HCT116 (cell line): ENCODE results near the gene LINGO1. TPM values are rescaled to one million over a fixed set of nuclear protein-coding genes. Genes with fewer than 3 reads are reported as not detected.

Experiments used
- ATAC-seq: fragments of 200-7000 bp; cut with Tn5 transposase; 2 replicates; pipeline ENCODE4 v1.9.1; 2020; ENCODE audit warnings: mild to moderate bottlenecking, moderate library complexity
- BruUV-seq: library from RNA; stranded (reverse); fragments of 400-500 nt; replicated peaks from 2 replicates; lab custom pipeline; 2021; lab: Mats Ljungman, UMichigan
- CTCF ChIA-PET: fragments of 300-600 bp; sonication (Branson Sonifier 250); formaldehyde crosslinking; loops from one replicate; lab custom pipeline; 2021; ENCODE audit warnings: antibody characterized with exemption; lab: Charles Lee
- POLR2A ChIA-PET: fragments of 300-600, 350-600 bp; sonication (Branson Sonifier 250); formaldehyde crosslinking; loops from one replicate; lab custom pipeline; 2021; ENCODE audit warnings: antibody characterized with exemption; lab: Charles Lee
- RAD21 ChIA-PET, 2 experiments: fragments of 300-600 bp; sonication (Branson Sonifier 250); formaldehyde crosslinking; loops; one replicate each; lab custom pipeline; 2023; ENCODE audit warnings: low total read pairs in 2 of 2; ENCODE audit not compliant: uncharacterized antibody in 2 of 2, unreplicated experiment in 2 of 2, low non-redundant PET in 1 of 2; lab: Charles Lee
- DNase-seq: peaks from one replicate; pipeline ENCODE4 v3.0.0-alpha.2; 2010; ENCODE audit warnings: low read depth, low spot score
- H2AFZ ChIP-seq: fragments of 200-600 bp; shearing (Covaris generic), sonication (generic); 2 replicates; pipeline ENCODE4 v1.6.1; 2017; ENCODE audit warnings: low read depth, mixed run types, mixed read lengths, antibody characterized with exemption, low read length; ENCODE audit not compliant: poor library complexity, severe bottlenecking
- H3K27ac ChIP-seq: 2 replicates; pipeline ENCODE4 v1.5.1; 2012; ENCODE audit warnings: low read depth, low read length
- H3K27me3 ChIP-seq: fragments of 200-600 bp; sonication (generic); 2 replicates; pipeline ENCODE4 v1.6.1; 2016; ENCODE audit warnings: mixed run types, low read length, mixed read lengths; ENCODE audit not compliant: insufficient read depth
- H3K36me3 ChIP-seq, 2 experiments: fragments of 200-500 bp in 1 of 2; fragments of 200-600 bp in 1 of 2; sonication (Bioruptor generic) in 1 of 2; sonication (generic) in 1 of 2; 2 replicates each; pipeline versions ENCODE4 v1.5.1 to v1.6.1; 2014 to 2016; ENCODE audit warnings: low read length in 2 of 2, inconsistent platforms in 1 of 2, mixed read lengths in 1 of 2, mixed run types in 1 of 2; ENCODE audit not compliant: insufficient read depth in 2 of 2, control insufficient read depth in 1 of 2
- H3K4me1 ChIP-seq, 2 experiments: fragments of 200-600 bp in 1 of 2; sonication (generic) in 1 of 2; 2 replicates each; pipeline versions ENCODE4 v1.5.1 to v1.6.1; 2012 to 2017; ENCODE audit warnings: low read length in 2 of 2, inconsistent platforms in 1 of 2, mild to moderate bottlenecking in 1 of 2, mixed read lengths in 1 of 2, mixed run types in 1 of 2, moderate library complexity in 1 of 2; ENCODE audit not compliant: insufficient read depth in 2 of 2, control insufficient read depth in 1 of 2
- H3K4me2 ChIP-seq: fragments of 200-600 bp; sonication (generic); 2 replicates; pipeline ENCODE4 v1.6.1; 2017; ENCODE audit warnings: mixed run types, low read length, mixed read lengths
- H3K4me3 ChIP-seq, 2 experiments: fragments of 200-600 bp in 1 of 2; sonication (generic) in 1 of 2; replicated peaks in 1 of 2; 2 replicates each; pipeline ENCODE4 v1.5.1; 2011 to 2016; ENCODE audit warnings: low read length in 2 of 2, control low read depth in 1 of 2, low read depth in 1 of 2, mild to moderate bottlenecking in 1 of 2, mixed read lengths in 1 of 2, mixed run types in 1 of 2
- H3K79me2 ChIP-seq: fragments of 200-600 bp; sonication (generic); 2 replicates; pipeline ENCODE4 v1.6.1; 2017; ENCODE audit warnings: mild to moderate bottlenecking, mixed run types, low read length, moderate library complexity, mixed read lengths; ENCODE audit not compliant: insufficient read depth
- H3K9ac ChIP-seq: fragments of 200-600 bp; sonication (generic); 2 replicates; pipeline ENCODE4 v1.6.1; 2016; ENCODE audit warnings: low read length, mixed read lengths
- H3K9me2 ChIP-seq: fragments of 200-600 bp; sonication (generic), shearing (Covaris generic); 2 replicates; pipeline ENCODE4 v1.6.1; 2017; ENCODE audit warnings: mixed run types, mild to moderate bottlenecking, moderate library complexity; ENCODE audit not compliant: insufficient read depth
- H3K9me3 ChIP-seq, 2 experiments: fragments of 200-500 bp in 1 of 2; fragments of 200-600 bp in 1 of 2; sonication (Bioruptor generic) in 1 of 2; sonication (generic) in 1 of 2; 2 replicates each; pipeline ENCODE4 v1.6.1; 2014 to 2017; ENCODE audit warnings: low read length in 2 of 2, mixed read lengths in 2 of 2, inconsistent platforms in 1 of 2, low read depth in 1 of 2, mild to moderate bottlenecking in 1 of 2, mixed run types in 1 of 2, moderate library complexity in 1 of 2; ENCODE audit not compliant: control insufficient read depth in 1 of 2, insufficient read depth in 1 of 2
- H4K20me1 ChIP-seq: fragments of 200-600 bp; sonication (generic), shearing (Covaris generic); 2 replicates; pipeline ENCODE4 v1.6.1; 2017; ENCODE audit warnings: mixed run types, mild to moderate bottlenecking, moderate library complexity; ENCODE audit not compliant: insufficient read depth
- CBX3 ChIP-seq: IDR thresholded peaks from 2 replicates; pipeline ENCODE4 v1.6.1; 2012; ENCODE audit warnings: low read depth
- CEBPB ChIP-seq: IDR thresholded peaks from 2 replicates; pipeline ENCODE4 v1.6.1; 2012; ENCODE audit warnings: low read depth
- EGR1 ChIP-seq: IDR thresholded peaks from 2 replicates; pipeline ENCODE4 v1.6.1; 2012; ENCODE audit warnings: low read depth
- ELF1 ChIP-seq: IDR thresholded peaks from 2 replicates; pipeline ENCODE4 v1.6.1; 2012; ENCODE audit warnings: low read depth, borderline replicate concordance
- EZH2phosphoT487 ChIP-seq: fragments of 200-600 bp; IDR thresholded peaks from 2 replicates; pipeline ENCODE4 v1.6.1; 2018; ENCODE audit warnings: antibody characterized with exemption, borderline replicate concordance
- FOSL1 ChIP-seq: IDR thresholded peaks from 2 replicates; pipeline ENCODE4 v1.6.1; 2012; ENCODE audit warnings: low read depth
- JUND ChIP-seq: IDR thresholded peaks from 2 replicates; pipeline ENCODE4 v1.6.1; 2012
- POLR2A ChIP-seq: IDR thresholded peaks from 2 replicates; pipeline ENCODE4 v1.7.0; 2011; ENCODE audit warnings: borderline replicate concordance; ENCODE audit not compliant: insufficient read depth, insufficient read length; ENCODE audit errors: extremely low read depth
- POLR2AphosphoS5 ChIP-seq: IDR thresholded peaks from 2 replicates; pipeline ENCODE4 v1.6.1; 2011; ENCODE audit warnings: mild to moderate bottlenecking, low read depth, low read length, moderate library complexity
- RAD21 ChIP-seq: IDR thresholded peaks from 2 replicates; pipeline ENCODE4 v1.6.1; 2012; ENCODE audit warnings: low read depth, mild to moderate bottlenecking
- SIN3A ChIP-seq: IDR thresholded peaks from 2 replicates; pipeline ENCODE4 v1.6.1; 2012; ENCODE audit warnings: low read depth
- SP1 ChIP-seq: IDR thresholded peaks from 2 replicates; pipeline ENCODE4 v1.6.1; 2012; ENCODE audit warnings: low read depth
- SRF ChIP-seq: IDR thresholded peaks from 2 replicates; pipeline ENCODE4 v1.6.1; 2012; ENCODE audit warnings: low read depth
- YY1 ChIP-seq: IDR thresholded peaks from 2 replicates; pipeline ENCODE4 v1.6.1; 2011; ENCODE audit warnings: low read length, low read depth, moderate library complexity, mild to moderate bottlenecking; ENCODE audit not compliant: insufficient replicate concordance; ENCODE audit errors: extremely low read depth
- ZFX ChIP-seq: fragments of 450-650 bp; IDR thresholded peaks from 2 replicates; pipeline ENCODE4 v1.6.1; 2017
- ZNF274 ChIP-seq: fragments of 200-500 bp; sonication (Bioruptor generic); IDR thresholded peaks from 2 replicates; pipeline ENCODE4 v1.6.1; 2014; ENCODE audit warnings: mild to moderate bottlenecking, low read depth, low read length, inconsistent platforms
- intact Hi-C: fragments of 100-400 bp; cut with micrococcal nuclease; formaldehyde crosslinking; loops from 2 replicates; pipeline ENCODE4 v1.10.0; 2022
- total RNA-seq: library from RNA; stranded (reverse); gene quantifications from one replicate; pipeline ENCODE4 v1.2.1, GENCODE V29; 2021; ENCODE audit not compliant: unreplicated experiment
- TF ChIP-seq, protein P1 (sequence below): IDR thresholded peaks from 2 replicates; pipeline ENCODE4 v1.6.1; 2012
- TF ChIP-seq, protein P2 (sequence below): IDR thresholded peaks from 2 replicates; pipeline ENCODE4 v1.6.1; 2012
- TF ChIP-seq, protein P3 (sequence below), 3 experiments: fragments of 200-600 bp in 1 of 3; sonication (generic) in 1 of 3; IDR thresholded peaks in 2 of 3; conservative IDR thresholded peaks in 1 of 3; 2 replicates each; pipeline ENCODE4 v1.5.1; 2012 to 2017; ENCODE audit warnings: low read depth in 2 of 3, low read length in 2 of 3, antibody characterized with exemption in 1 of 3, borderline replicate concordance in 1 of 3, control low read depth in 1 of 3, mild to moderate bottlenecking in 1 of 3, mixed read lengths in 1 of 3, mixed run types in 1 of 3, moderate library complexity in 1 of 3; ENCODE audit not compliant: insufficient read depth in 1 of 3

The LINGO1 gene
- total RNA-seq, 1 experiment from 2014 or later: 15.6 TPM

DNA sequence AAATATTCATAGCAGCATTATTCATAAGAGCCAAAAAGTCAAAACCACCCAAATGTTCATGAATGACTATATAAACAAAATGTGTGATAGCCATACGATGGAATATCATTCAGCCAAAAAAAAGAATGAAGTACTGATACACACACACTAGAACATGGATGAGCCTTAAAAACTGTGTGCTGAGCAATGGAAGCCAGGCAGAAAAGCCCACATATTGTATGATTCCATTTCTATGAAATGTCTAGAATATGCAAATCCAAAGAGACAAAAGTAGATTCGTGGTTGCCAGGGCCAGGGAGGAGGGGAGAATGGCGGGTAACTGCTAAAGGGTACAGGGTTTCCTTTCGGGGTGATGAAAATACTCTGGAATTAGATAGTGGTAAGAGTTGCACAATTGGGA lies 37.2 kb upstream of the LINGO1 start:
- intact Hi-C loops: no loop called here
- Histone ChIP-seq H2AFZ (no peak overlapping the region), H3K4me3 (no peak overlapping the region), H3K9ac (no peak overlapping the region), H3K27me3 (peaks cover 28% of the 10 kb centered on the region), H3K9me3 (no peaks in the 10 kb centered on the region), H3K4me2 (no peak overlapping the region), H3K27ac (no peak overlapping the region), H3K36me3 (no peaks in the 10 kb centered on the region), H4K20me1 (no peaks in the 10 kb centered on the region), H3K4me1 (no peaks in the 10 kb centered on the region), H3K79me2 (no peaks in the 10 kb centered on the region), H3K9me2 (no peaks in the 10 kb centered on the region)
- DNase-seq: no peak
- ChIA-PET RAD21 (no interaction called here), POLR2A (no interaction called here), CTCF (no interaction called here)
- TF ChIP-seq, protein P1, sequence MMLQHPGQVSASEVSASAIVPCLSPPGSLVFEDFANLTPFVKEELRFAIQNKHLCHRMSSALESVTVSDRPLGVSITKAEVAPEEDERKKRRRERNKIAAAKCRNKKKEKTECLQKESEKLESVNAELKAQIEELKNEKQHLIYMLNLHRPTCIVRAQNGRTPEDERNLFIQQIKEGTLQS: no peak
- TF ChIP-seq, protein P2, sequence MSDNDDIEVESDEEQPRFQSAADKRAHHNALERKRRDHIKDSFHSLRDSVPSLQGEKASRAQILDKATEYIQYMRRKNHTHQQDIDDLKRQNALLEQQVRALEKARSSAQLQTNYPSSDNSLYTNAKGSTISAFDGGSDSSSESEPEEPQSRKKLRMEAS: no peak
- no peak for TF ChIP-seq EGR1
- TF ChIP-seq ZFX: no peak
- TF ChIP-seq EZH2phosphoT487: no peak
- no peak for TF ChIP-seq POLR2A
- TF ChIP-seq CEBPB: no peak
- no peak for TF ChIP-seq JUND
- no peak for TF ChIP-seq YY1
- no peak for TF ChIP-seq ZNF274
- no peak for TF ChIP-seq POLR2AphosphoS5
- TF ChIP-seq FOSL1: no peak
- TF ChIP-seq RAD21: no peak
- TF ChIP-seq SP1: no peak
- no peak for TF ChIP-seq ELF1
- no peak for TF ChIP-seq SRF
- no peak for TF ChIP-seq CBX3
- no peak for TF ChIP-seq SIN3A
- TF ChIP-seq, protein P3, sequence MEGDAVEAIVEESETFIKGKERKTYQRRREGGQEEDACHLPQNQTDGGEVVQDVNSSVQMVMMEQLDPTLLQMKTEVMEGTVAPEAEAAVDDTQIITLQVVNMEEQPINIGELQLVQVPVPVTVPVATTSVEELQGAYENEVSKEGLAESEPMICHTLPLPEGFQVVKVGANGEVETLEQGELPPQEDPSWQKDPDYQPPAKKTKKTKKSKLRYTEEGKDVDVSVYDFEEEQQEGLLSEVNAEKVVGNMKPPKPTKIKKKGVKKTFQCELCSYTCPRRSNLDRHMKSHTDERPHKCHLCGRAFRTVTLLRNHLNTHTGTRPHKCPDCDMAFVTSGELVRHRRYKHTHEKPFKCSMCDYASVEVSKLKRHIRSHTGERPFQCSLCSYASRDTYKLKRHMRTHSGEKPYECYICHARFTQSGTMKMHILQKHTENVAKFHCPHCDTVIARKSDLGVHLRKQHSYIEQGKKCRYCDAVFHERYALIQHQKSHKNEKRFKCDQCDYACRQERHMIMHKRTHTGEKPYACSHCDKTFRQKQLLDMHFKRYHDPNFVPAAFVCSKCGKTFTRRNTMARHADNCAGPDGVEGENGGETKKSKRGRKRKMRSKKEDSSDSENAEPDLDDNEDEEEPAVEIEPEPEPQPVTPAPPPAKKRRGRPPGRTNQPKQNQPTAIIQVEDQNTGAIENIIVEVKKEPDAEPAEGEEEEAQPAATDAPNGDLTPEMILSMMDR (IDR thresholded peaks at IDR 0.05 in 2 of 3, conservative IDR thresholded peaks at IDR 0.05 in 1 of 3; ENCODE audit: borderline replicate concordance in 1 of 3, insufficient read depth in 1 of 3, low read depth in 2 of 3, low read length in 2 of 3): no peak
- no peak for ATAC-seq
- no TSS peak for BruUV-seq
